HepG2 (cell line): ENCODE results near the gene MEGF11. TPM values are rescaled to one million over a fixed set of nuclear protein-coding genes. Genes with fewer than 3 reads are reported as not detected.

Source experiments
- ATAC-seq: fragments of 200-7000 bp; cut with Tn5 transposase; 3 replicates; pipeline ENCODE4 v1.9.1; 2020; ENCODE audit warnings: mild to moderate bottlenecking, moderate library complexity
- BruUV-seq: library from RNA; stranded (reverse); fragments of 400-500 nt; replicated peaks from 2 replicates; lab custom pipeline; 2021; lab: Mats Ljungman, UMichigan
- CTCF ChIA-PET: fragments of 300-600 bp; formaldehyde crosslinking; extraction: SDS; loops from one replicate; lab custom pipeline; 2021; ENCODE audit warnings: low total read pairs, inconsistent platforms, low intra/inter-chr PET ratio; lab: Yijun Ruan, JAX
- POLR2A ChIA-PET: fragments of 350-600 bp; sonication (Branson Sonifier 250); formaldehyde crosslinking; loops from one replicate; lab custom pipeline; 2020; ENCODE audit warnings: antibody characterized with exemption, inconsistent platforms; lab: Yijun Ruan, JAX
- DNase-seq: peaks from one replicate; pipeline ENCODE4 v3.0.0-alpha.2; 2015; ENCODE audit warnings: low spot score
- FAIRE-seq: peaks from 3 replicates; lab custom pipeline; 2011; peaks lifted over from hg19 to GRCh38; lab: Jason Lieb, UNC
- H2AFZ ChIP-seq: one replicate; pipeline ENCODE4 v1.6.1; 2011; ENCODE audit warnings: low read length, inconsistent platforms
- H3K27ac ChIP-seq: fragments of 300-600 bp; 3 replicates; pipeline ENCODE4 v1.8.0; 2011; ENCODE audit warnings: mixed run types, mild to moderate bottlenecking, mixed read lengths, low read length, inconsistent platforms; ENCODE audit not compliant: insufficient read depth; ENCODE audit errors: extremely low read length
- H3K27me3 ChIP-seq, 2 experiments: fragments of 200-600 bp in 1 of 2; 2 replicates in 1 of 2; 3 replicates in 1 of 2; pipeline versions ENCODE4 v1.6.0 to v1.8.0; 2011; ENCODE audit warnings: low read length in 2 of 2, mild to moderate bottlenecking in 2 of 2, moderate library complexity in 2 of 2, inconsistent platforms in 1 of 2; ENCODE audit not compliant: insufficient read depth in 2 of 2, control insufficient read depth in 1 of 2
- H3K36me3 ChIP-seq, 2 experiments: fragments of 200-600 bp in 1 of 2; replicated peaks in 1 of 2; 2 replicates in 1 of 2; 3 replicates in 1 of 2; pipeline versions ENCODE4 v1.5.1 to v1.8.0; 2011; ENCODE audit warnings: low read length in 2 of 2, inconsistent platforms in 1 of 2; ENCODE audit not compliant: insufficient read depth in 2 of 2, control insufficient read depth in 1 of 2
- H3K4me1 ChIP-seq: 2 replicates; pipeline ENCODE4 v1.5.1; 2012; ENCODE audit warnings: low read length, inconsistent platforms; ENCODE audit not compliant: insufficient read depth
- H3K4me2 ChIP-seq: 2 replicates; pipeline ENCODE4 v1.6.0; 2011; ENCODE audit warnings: low read depth, low read length, inconsistent platforms
- H3K4me3 ChIP-seq, 3 experiments: fragments of 200-600 bp in 1 of 3; sonication (generic), shearing (Covaris generic) in 1 of 3; replicated peaks in 1 of 3; 2 replicates each; pipeline ENCODE4 v1.5.1; 2011 to 2016; ENCODE audit warnings: low read length in 3 of 3, inconsistent platforms in 2 of 3, low read depth in 2 of 3, mild to moderate bottlenecking in 2 of 3, control low read depth in 1 of 3, mixed read lengths in 1 of 3; ENCODE audit not compliant: insufficient read depth in 1 of 3
- H3K79me2 ChIP-seq: one replicate; pipeline ENCODE4 v1.6.1; 2011; ENCODE audit warnings: low read length, inconsistent platforms; ENCODE audit not compliant: insufficient read depth
- H3K9ac ChIP-seq: 2 replicates; pipeline ENCODE4 v1.6.0; 2011; ENCODE audit warnings: mild to moderate bottlenecking, low read depth, low read length, inconsistent platforms; ENCODE audit not compliant: insufficient read depth
- H3K9me3 ChIP-seq: 2 replicates; pipeline ENCODE4 v1.5.1; 2012; ENCODE audit warnings: mild to moderate bottlenecking, low read length
- H4K20me1 ChIP-seq: 2 replicates; pipeline ENCODE4 v1.6.0; 2011; ENCODE audit warnings: inconsistent platforms, mild to moderate bottlenecking, low read length, moderate library complexity; ENCODE audit not compliant: insufficient read depth
- AKAP8 ChIP-seq: sonication (generic); formaldehyde crosslinking; IDR thresholded peaks from 2 replicates; pipeline ENCODE4 v1.5.1; 2020; ENCODE audit warnings: mild to moderate bottlenecking, missing genetic modification reagents
- CHD2 ChIP-seq: IDR thresholded peaks from 2 replicates; pipeline ENCODE4 v1.6.1; 2011; ENCODE audit warnings: low read depth, low read length, improper control_type of control experiment
- CSRNP1 ChIP-seq: sonication (generic); formaldehyde crosslinking; IDR thresholded peaks from 2 replicates; pipeline ENCODE4 v1.8.1; 2023; ENCODE audit warnings: mild to moderate bottlenecking, missing genetic modification reagents
- DNMT3B ChIP-seq: conservative IDR thresholded peaks from 2 replicates; pipeline ENCODE4 v1.6.1; 2016; ENCODE audit warnings: missing biosample characterization, control low read depth
- GLI4 ChIP-seq: sonication (generic); formaldehyde crosslinking; IDR thresholded peaks from 2 replicates; pipeline ENCODE4 v1.5.1; 2020; ENCODE audit warnings: missing genetic modification reagents, mild to moderate bottlenecking, moderate library complexity, borderline replicate concordance
- HNRNPK ChIP-seq: fragments of 200-400 bp; formaldehyde crosslinking; IDR thresholded peaks from 2 replicates; pipeline ENCODE4 v1.6.1; 2018; ENCODE audit warnings: low read length, low read depth, moderate library complexity, mild to moderate bottlenecking; ENCODE audit not compliant: poor library complexity, severe bottlenecking
- NPAS2 ChIP-seq: sonication (generic); formaldehyde crosslinking; IDR thresholded peaks from 2 replicates; pipeline ENCODE4 v1.8.0; 2022; ENCODE audit warnings: mild to moderate bottlenecking, missing genetic modification reagents, borderline replicate concordance
- NR2C2 ChIP-seq: sonication (generic); formaldehyde crosslinking; IDR thresholded peaks from 2 replicates; pipeline ENCODE4 v1.4.0; 2020; ENCODE audit warnings: missing genetic modification reagents, mild to moderate bottlenecking, moderate library complexity, borderline replicate concordance
- SRSF1 ChIP-seq: fragments of 200-400 bp; formaldehyde crosslinking; optimal IDR thresholded peaks from 2 replicates; pipeline ENCODE3; 2017; ENCODE audit warnings: mild to moderate bottlenecking, low read depth, low read length, moderate library complexity
- THRA ChIP-seq: sonication (generic); formaldehyde crosslinking; IDR thresholded peaks from 2 replicates; pipeline ENCODE4 v1.4.0; 2020; ENCODE audit warnings: missing genetic modification reagents, borderline replicate concordance
- TMF1 ChIP-seq: sonication (generic); formaldehyde crosslinking; IDR thresholded peaks from 2 replicates; pipeline ENCODE4 v1.8.1; 2022; ENCODE audit warnings: low read depth, missing genetic modification reagents
- ZFP1 ChIP-seq: IDR thresholded peaks from 2 replicates; pipeline ENCODE4 v1.6.1; 2016
- ZNF362 ChIP-seq: sonication (generic); formaldehyde crosslinking; IDR thresholded peaks from 2 replicates; pipeline ENCODE4 v1.4.0; 2020; ENCODE audit warnings: missing genetic modification reagents, mild to moderate bottlenecking, borderline replicate concordance
- ZNF878 ChIP-seq: sonication (generic); formaldehyde crosslinking; IDR thresholded peaks from 2 replicates; pipeline ENCODE4 v1.8.1; 2023; ENCODE audit warnings: mild to moderate bottlenecking, missing genetic modification reagents, moderate library complexity
- ZSCAN25 ChIP-seq: sonication (generic); formaldehyde crosslinking; IDR thresholded peaks from 2 replicates; pipeline ENCODE4 v1.8.0; 2022; ENCODE audit warnings: mild to moderate bottlenecking, missing genetic modification reagents
- WGBS: methylation state at CpG from one replicate; pipeline ENCODE4 v1.1.6; 2017; ENCODE audit warnings: low lambda C conversion rate; 5-methylcytosine and 5-hydroxymethylcytosine counted together
- in situ Hi-C: cut with HindIII; loops from 2 replicates; pipeline ENCODE4 v1.10.0; 2017; ENCODE audit warnings: low pct_unique_long_range_greater_than_20kb; ENCODE audit not compliant: extremely low pct_ligation_motif_present
- intact Hi-C: fragments of 100-400 bp; cut with micrococcal nuclease; formaldehyde crosslinking; loops from one replicate; pipeline ENCODE4 v1.10.0; 2022; ENCODE audit not compliant: unreplicated experiment
- polyA plus RNA-seq, 8 experiments: library from polyadenylated mRNA; depleted of rRNA in 3 of 8; stranded (reverse) in 7 of 8; unstranded in 1 of 8; fragments of >200 nt; fragmentation: Illumina TruSeq in 4 of 8; extraction: Trizol in 4 of 8; gene quantifications; 2 replicates each; pipeline versions ENCODE4 v1.2.1 to v1.2.3, GENCODE V29; 2011 to 2016; ENCODE audit warnings: low read depth in 4 of 8, missing spikeins in 1 of 8, mixed read lengths in 1 of 8; ENCODE audit not compliant: insufficient read depth in 1 of 8
- total RNA-seq, 5 experiments: library from RNA; depleted of rRNA; stranded (reverse); fragments of >200 nt; fragmentation: Illumina TruSeq; extraction: Trizol; gene quantifications; 2 replicates each; pipeline ENCODE4 v1.2.3, GENCODE V29; 2016; ENCODE audit warnings: low read depth in 1 of 5
- TF ChIP-seq, protein P1 (sequence below): sonication (generic); formaldehyde crosslinking; IDR thresholded peaks from 2 replicates; pipeline ENCODE4 v1.8.0; 2022; ENCODE audit warnings: missing genetic modification reagents, mild to moderate bottlenecking, borderline replicate concordance
- TF ChIP-seq, protein P2 (sequence below): sonication (generic); formaldehyde crosslinking; IDR thresholded peaks from 2 replicates; pipeline ENCODE4 v1.5.1; 2020; ENCODE audit warnings: mild to moderate bottlenecking, missing genetic modification reagents

Gene MEGF11
- total and polyA plus RNA-seq, 2 of the 13 experiments (the other 11 are each of a cell fraction or from before 2014, with no cell fraction given), result not detected

- Histone ChIP-seq H4K20me1 (no peaks in the 10 kb centered on the region), H3K4me1 (peaks cover 17% of the 10 kb centered on the region), H3K27me3 (peaks cover 3 to 53% of the 10 kb centered on the region in 2 experiments; a peak in 3 of 5 replicates), H3K9me3 (no peaks in the 10 kb centered on the region), H3K36me3 (no peaks in the 10 kb centered on the region), H3K79me2 (no peaks in the 10 kb centered on the region), H3K4me3 (no peak overlapping the region), H3K4me2 (no peak overlapping the region), H2AFZ (no peak overlapping the region), H3K9ac (no peak overlapping the region), H3K27ac (no peak overlapping the region)
- ChIA-PET POLR2A (no interaction called here), CTCF (no interaction called here)
- in situ Hi-C loops, result no loop called here
- DNase-seq, result no peak
- BruUV-seq, result no TSS peak
- FAIRE-seq, result no peak
- ATAC-seq, result no peak
- intact Hi-C loops, result no loop called here
- WGBS, result 39% methylated on average over 3 of the region's 6 CpGs
- TF ChIP-seq ZFP1 (CRISPR knock-in tag) (no peak), THRA (CRISPR knock-in tag) (no peak), GLI4 (CRISPR knock-in tag) (no peak), ZSCAN25 (CRISPR knock-in tag) (no peak), CSRNP1 (CRISPR knock-in tag) (no peak), CHD2 (no peak), NPAS2 (CRISPR knock-in tag) (no peak), ZNF878 (CRISPR knock-in tag) (no peak), SRSF1 (no peak), HNRNPK (no peak), TMF1 (CRISPR knock-in tag) (no peak), ZNF362 (CRISPR knock-in tag) (no peak), AKAP8 (CRISPR knock-in tag) (no peak), DNMT3B (CRISPR knock-in tag) (no peak), NR2C2 (CRISPR knock-in tag) (no peak)
- TF ChIP-seq, protein P1, sequence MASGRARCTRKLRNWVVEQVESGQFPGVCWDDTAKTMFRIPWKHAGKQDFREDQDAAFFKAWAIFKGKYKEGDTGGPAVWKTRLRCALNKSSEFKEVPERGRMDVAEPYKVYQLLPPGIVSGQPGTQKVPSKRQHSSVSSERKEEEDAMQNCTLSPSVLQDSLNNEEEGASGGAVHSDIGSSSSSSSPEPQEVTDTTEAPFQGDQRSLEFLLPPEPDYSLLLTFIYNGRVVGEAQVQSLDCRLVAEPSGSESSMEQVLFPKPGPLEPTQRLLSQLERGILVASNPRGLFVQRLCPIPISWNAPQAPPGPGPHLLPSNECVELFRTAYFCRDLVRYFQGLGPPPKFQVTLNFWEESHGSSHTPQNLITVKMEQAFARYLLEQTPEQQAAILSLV (CRISPR knock-in tag), result no peak
- TF ChIP-seq, protein P2, sequence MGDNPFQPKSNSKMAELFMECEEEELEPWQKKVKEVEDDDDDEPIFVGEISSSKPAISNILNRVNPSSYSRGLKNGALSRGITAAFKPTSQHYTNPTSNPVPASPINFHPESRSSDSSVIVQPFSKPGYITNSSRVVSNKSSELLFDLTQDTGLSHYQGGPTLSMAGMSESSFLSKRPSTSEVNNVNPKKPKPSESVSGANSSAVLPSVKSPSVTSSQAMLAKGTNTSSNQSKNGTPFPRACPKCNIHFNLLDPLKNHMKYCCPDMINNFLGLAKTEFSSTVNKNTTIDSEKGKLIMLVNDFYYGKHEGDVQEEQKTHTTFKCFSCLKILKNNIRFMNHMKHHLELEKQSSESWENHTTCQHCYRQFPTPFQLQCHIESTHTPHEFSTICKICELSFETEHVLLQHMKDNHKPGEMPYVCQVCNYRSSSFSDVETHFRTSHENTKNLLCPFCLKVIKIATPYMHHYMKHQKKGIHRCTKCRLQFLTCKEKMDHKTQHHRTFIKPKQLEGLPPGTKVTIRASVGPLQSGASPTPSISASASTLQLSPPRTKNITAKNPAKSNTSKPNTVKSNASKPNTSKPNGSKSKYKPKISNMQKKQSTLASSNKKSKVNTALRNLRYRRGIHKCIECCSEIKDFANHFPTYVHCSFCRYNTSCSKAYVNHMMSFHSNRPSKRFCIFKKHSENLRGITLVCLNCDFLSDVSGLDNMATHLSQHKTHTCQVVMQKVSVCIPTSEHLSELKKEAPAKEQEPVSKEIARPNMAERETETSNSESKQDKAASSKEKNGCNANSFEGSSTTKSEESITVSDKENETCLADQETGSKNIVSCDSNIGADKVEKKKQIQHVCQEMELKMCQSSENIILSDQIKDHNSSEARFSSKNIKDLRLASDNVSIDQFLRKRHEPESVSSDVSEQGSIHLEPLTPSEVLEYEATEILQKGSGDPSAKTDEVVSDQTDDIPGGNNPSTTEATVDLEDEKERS (CRISPR knock-in tag), result no peak
These were observed 127.5 kb downstream of the MEGF11 start for GRCh38 chr15:66126031-66126441.
